GM10266 (cell line): Measurements from ENCODE around the gene LSM14A.
"Not testable (repeated sequence)": the region's sequence is repeated elsewhere in the genome, so short reads cannot be mapped to it uniquely, and the experiment has no call there.

Experiments
- DNase-seq: peaks from one replicate; pipeline ENCODE4 v3.0.0; 2012; ENCODE audit errors: extremely low spot score
- CTCF ChIP-seq: IDR thresholded peaks from 2 replicates; pipeline ENCODE4 v1.5.1; 2012; ENCODE audit warnings: mild to moderate bottlenecking, low read depth; ENCODE audit not compliant: control insufficient read depth, insufficient read depth; ENCODE audit errors: missing control alignments

Gene LSM14A

DNA sequence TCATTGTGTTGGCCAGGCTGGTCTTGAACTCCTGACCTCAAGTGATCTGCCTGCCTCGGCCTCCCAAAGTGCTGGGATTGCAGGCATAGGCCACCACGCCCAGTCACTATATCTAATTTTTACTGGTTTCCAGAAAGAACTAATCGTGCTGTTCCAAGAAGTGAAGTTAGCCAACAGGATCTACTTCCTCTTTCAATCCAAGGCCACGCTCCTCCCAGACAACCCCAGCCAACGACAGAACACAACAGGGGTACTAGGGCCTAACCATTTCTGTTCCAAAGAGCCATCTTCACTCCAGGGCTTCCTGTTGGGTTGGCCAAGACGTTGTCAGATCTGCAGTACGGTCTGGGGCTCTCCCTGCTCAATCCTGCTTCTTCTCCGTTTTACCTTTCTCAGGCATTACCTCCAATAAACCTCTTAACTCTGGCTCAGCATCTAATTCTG lies 7.0 kb upstream of the LSM14A start:
- no peak for DNase-seq
- no peak for TF ChIP-seq CTCF

DNA sequence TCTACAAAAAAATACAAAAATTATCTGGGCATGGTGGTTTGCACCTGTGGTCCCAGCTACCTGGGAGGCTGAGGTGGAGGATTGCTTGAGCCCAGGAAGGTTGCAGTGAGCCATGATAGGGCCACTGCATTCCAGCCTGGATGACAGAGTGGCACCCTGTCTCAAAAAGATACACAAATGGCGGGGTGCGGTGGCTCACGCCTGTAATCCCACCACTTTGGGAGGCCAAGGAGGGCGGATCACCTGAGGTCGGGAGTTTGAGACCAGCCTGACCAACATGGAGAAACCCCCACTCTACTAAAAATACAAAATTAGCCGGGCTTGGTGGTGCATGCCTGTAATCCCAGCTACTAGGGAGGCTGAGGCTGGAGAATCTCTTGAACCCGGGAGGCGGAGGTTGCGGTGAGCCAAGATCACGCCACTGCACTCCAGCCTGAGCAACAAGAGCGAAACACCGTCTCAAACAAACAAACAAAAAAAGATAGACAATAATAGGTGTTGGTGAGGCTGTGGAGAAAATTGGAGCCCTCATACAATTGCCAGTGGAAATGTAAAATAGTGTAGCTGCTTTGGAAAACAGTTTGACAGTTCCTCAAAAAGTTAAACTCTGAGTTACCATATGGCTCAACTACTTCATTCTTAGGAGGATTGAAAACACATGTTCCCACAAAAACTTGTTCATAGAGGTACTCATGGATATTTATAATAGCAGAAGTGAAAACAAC lies 2.7 kb upstream of the LSM14A start:
- not testable (repeated sequence) for DNase-seq

GRCh38 chr19:34171539-34171876 lies 796 bp upstream of the LSM14A start:
- DNase-seq, result peak; percentile 61
- TF ChIP-seq CTCF, result no peak

- DNase-seq, result no peak
- TF ChIP-seq CTCF, result no peak
Measured at GRCh38 chr19:34172661-34173192, 423 bp downstream of the LSM14A start.

DNA sequence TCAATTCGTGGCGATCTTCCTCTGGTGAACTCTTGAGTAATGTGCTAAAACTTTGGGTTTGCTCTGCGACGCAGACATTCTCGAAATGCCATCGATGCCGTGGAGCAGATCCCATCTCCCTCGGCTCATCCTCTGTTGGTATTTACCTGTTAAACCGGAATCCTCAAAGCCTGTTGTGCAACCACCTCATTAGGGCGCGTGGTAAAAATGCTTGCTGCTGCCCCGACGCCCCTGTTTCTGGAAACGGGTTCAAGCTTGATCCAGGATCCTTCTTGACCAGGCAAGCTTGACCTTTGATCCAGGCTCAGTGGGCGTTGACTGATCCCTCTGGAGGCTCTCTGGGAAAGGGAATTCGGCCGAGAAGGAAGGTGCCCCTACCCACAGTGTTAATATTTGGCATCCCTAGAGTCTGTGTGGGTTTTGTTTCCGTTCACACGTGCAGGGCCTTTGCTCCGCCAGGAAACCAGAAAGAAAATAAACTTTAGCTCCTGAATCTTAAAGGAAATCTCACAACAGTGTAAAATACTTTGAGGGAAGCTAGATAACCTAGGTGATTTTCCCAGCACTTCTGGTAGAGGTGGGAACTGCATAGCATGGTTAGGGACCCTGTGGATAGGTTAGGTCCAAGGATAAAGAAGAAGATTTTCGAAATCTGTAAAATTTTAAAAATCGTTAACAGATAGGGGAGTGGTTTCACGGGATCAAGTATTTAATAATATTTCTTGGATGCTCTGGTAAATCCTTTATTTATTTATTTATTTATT lies 1.1 kb downstream of the LSM14A start:
- peak; percentile 20 for DNase-seq
- no peak for TF ChIP-seq CTCF

DNA sequence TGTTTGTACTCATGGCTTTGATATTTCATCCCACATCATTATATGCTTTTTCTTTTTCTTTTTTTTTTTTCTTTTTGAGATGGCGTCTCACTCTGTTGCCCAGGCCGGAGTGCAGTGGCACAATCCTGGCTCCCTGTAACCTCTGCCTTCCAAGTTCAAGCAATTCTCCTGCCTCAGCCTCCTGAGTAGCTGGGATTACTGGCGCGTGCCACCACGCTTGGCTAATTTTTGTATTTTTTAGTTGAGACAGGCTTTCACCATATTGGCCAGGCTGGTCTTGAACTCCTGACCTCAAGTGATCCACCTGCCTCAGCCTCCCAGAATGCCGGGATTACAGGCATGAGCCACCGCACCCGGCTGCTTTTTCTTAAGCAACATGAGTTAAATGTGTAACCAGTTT lies 2.9 kb downstream of the LSM14A start:
- DNase-seq, result not testable (repeated sequence)

GRCh38 chr19:34176581-34176980 lies 4.3 kb downstream of the LSM14A start:
- no peak for DNase-seq
- TF ChIP-seq CTCF, result no peak

GRCh38 chr19:34178274-34178610 lies 5.9 kb downstream of the LSM14A start:
- DNase-seq, result no peak
- no peak for TF ChIP-seq CTCF
